HepG2 (cell line): ENCODE results near the gene ATP5F1E. TPM values are rescaled to one million over a fixed set of nuclear protein-coding genes. Genes with fewer than 3 reads are reported as not detected.

Experiments
- DNMT3B ChIP-seq: conservative IDR thresholded peaks from 2 replicates; pipeline ENCODE4 v1.6.1; 2016; ENCODE audit warnings: missing biosample characterization, control low read depth
- EEA1 ChIP-seq: sonication (generic); formaldehyde crosslinking; IDR thresholded peaks from 2 replicates; pipeline ENCODE4 v1.5.1; 2020; ENCODE audit warnings: mild to moderate bottlenecking, missing genetic modification reagents, borderline replicate concordance
- ERF ChIP-seq: IDR thresholded peaks from 2 replicates; pipeline ENCODE4 v1.6.1; 2018; ENCODE audit warnings: missing biosample characterization, missing genetic modification reagents
- ISL2 ChIP-seq: sonication (generic); formaldehyde crosslinking; IDR thresholded peaks from 2 replicates; pipeline ENCODE4 v1.5.0; 2020; ENCODE audit warnings: missing genetic modification reagents
- MEIS2 ChIP-seq: sonication (generic); formaldehyde crosslinking; IDR thresholded peaks from 2 replicates; pipeline ENCODE4 v1.9.0; 2021; ENCODE audit warnings: mild to moderate bottlenecking, missing genetic modification reagents
- MTA1 ChIP-seq: sonication (generic); formaldehyde crosslinking; IDR thresholded peaks from 2 replicates; pipeline ENCODE4 v1.4.0; 2020; ENCODE audit warnings: missing genetic modification reagents, mild to moderate bottlenecking, borderline replicate concordance
- NCOA2 ChIP-seq: sonication (generic); formaldehyde crosslinking; IDR thresholded peaks from 2 replicates; pipeline ENCODE4 v1.8.0; 2022; ENCODE audit warnings: inconsistent platforms
- NCOA5 ChIP-seq: sonication (generic); formaldehyde crosslinking; IDR thresholded peaks from 2 replicates; pipeline ENCODE4 v1.4.0; 2020; ENCODE audit warnings: missing genetic modification reagents
- NR2F1 ChIP-seq, 2 experiments: fragments of 450-650 bp in 1 of 2; formaldehyde crosslinking in 1 of 2; IDR thresholded peaks; 2 replicates each; pipeline versions ENCODE4 v1.5.0 to v1.6.1; 2016 to 2020; ENCODE audit warnings: mild to moderate bottlenecking in 1 of 2, missing compliant biosample characterization in 1 of 2, missing genetic modification reagents in 1 of 2, moderate library complexity in 1 of 2
- SMAD3 ChIP-seq: sonication (generic); formaldehyde crosslinking; IDR thresholded peaks from 2 replicates; pipeline ENCODE4 v1.4.0; 2020; ENCODE audit warnings: missing genetic modification reagents
- TBL1XR1 ChIP-seq: fragments of 150-350 bp; IDR thresholded peaks from 2 replicates; pipeline ENCODE4 v1.6.1; 2014; ENCODE audit warnings: borderline replicate concordance, low read length; ENCODE audit not compliant: partially characterized antibody
- ZFP37 ChIP-seq: sonication (generic); formaldehyde crosslinking; IDR thresholded peaks from 2 replicates; pipeline ENCODE4 v1.4.0; 2020; ENCODE audit warnings: missing genetic modification reagents, borderline replicate concordance
- ZNF34 ChIP-seq: sonication (generic); formaldehyde crosslinking; IDR thresholded peaks from 2 replicates; pipeline ENCODE4 v1.4.0; 2020; ENCODE audit warnings: mild to moderate bottlenecking, missing genetic modification reagents, borderline replicate concordance
- ZNF430 ChIP-seq: sonication (generic); formaldehyde crosslinking; IDR thresholded peaks from 2 replicates; pipeline ENCODE4 v1.9.0; 2021; ENCODE audit warnings: mild to moderate bottlenecking, missing genetic modification reagents
- ZNF468 ChIP-seq: sonication (generic); formaldehyde crosslinking; IDR thresholded peaks from 2 replicates; pipeline ENCODE4 v1.8.0; 2022; ENCODE audit warnings: mild to moderate bottlenecking, moderate library complexity, missing genetic modification reagents
- ZNF746 ChIP-seq: sonication (generic); formaldehyde crosslinking; IDR thresholded peaks from 2 replicates; pipeline ENCODE4 v1.8.0; 2022; ENCODE audit warnings: mild to moderate bottlenecking, missing genetic modification reagents
- ZNF83 ChIP-seq: sonication (generic); formaldehyde crosslinking; IDR thresholded peaks from 2 replicates; pipeline ENCODE4 v1.4.0; 2020; ENCODE audit warnings: missing genetic modification reagents, mild to moderate bottlenecking, borderline replicate concordance
- ZNF891 ChIP-seq: sonication (generic); formaldehyde crosslinking; IDR thresholded peaks from 2 replicates; pipeline ENCODE4 v1.5.0; 2020; ENCODE audit warnings: mild to moderate bottlenecking, missing genetic modification reagents
- polyA plus RNA-seq, 8 experiments: library from polyadenylated mRNA; depleted of rRNA in 3 of 8; stranded (reverse) in 7 of 8; unstranded in 1 of 8; fragments of >200 nt; fragmentation: Illumina TruSeq in 4 of 8; extraction: Trizol in 4 of 8; gene quantifications; 2 replicates each; pipeline versions ENCODE4 v1.2.1 to v1.2.3, GENCODE V29; 2011 to 2016; ENCODE audit warnings: low read depth in 4 of 8, missing spikeins in 1 of 8, mixed read lengths in 1 of 8; ENCODE audit not compliant: insufficient read depth in 1 of 8
- total RNA-seq, 5 experiments: library from RNA; depleted of rRNA; stranded (reverse); fragments of >200 nt; fragmentation: Illumina TruSeq; extraction: Trizol; gene quantifications; 2 replicates each; pipeline ENCODE4 v1.2.3, GENCODE V29; 2016; ENCODE audit warnings: low read depth in 1 of 5
- TF ChIP-seq, protein P1 (sequence below): sonication (generic); formaldehyde crosslinking; IDR thresholded peaks from 2 replicates; pipeline ENCODE4 v1.4.0; 2020; ENCODE audit warnings: missing genetic modification reagents
- TF ChIP-seq, protein P2 (sequence below): sonication (generic); formaldehyde crosslinking; IDR thresholded peaks from 2 replicates; pipeline ENCODE4 v1.8.1; 2023; ENCODE audit warnings: mild to moderate bottlenecking, missing genetic modification reagents
- TF ChIP-seq, protein P3 (sequence below): sonication (generic); formaldehyde crosslinking; IDR thresholded peaks from 2 replicates; pipeline ENCODE4 v1.4.0; 2020; ENCODE audit warnings: missing genetic modification reagents

The ATP5F1E gene
- total and polyA plus RNA-seq, 2 of the 13 experiments (the other 11 are each of a cell fraction or from before 2014, with no cell fraction given): 121 to 134 TPM

DNA sequence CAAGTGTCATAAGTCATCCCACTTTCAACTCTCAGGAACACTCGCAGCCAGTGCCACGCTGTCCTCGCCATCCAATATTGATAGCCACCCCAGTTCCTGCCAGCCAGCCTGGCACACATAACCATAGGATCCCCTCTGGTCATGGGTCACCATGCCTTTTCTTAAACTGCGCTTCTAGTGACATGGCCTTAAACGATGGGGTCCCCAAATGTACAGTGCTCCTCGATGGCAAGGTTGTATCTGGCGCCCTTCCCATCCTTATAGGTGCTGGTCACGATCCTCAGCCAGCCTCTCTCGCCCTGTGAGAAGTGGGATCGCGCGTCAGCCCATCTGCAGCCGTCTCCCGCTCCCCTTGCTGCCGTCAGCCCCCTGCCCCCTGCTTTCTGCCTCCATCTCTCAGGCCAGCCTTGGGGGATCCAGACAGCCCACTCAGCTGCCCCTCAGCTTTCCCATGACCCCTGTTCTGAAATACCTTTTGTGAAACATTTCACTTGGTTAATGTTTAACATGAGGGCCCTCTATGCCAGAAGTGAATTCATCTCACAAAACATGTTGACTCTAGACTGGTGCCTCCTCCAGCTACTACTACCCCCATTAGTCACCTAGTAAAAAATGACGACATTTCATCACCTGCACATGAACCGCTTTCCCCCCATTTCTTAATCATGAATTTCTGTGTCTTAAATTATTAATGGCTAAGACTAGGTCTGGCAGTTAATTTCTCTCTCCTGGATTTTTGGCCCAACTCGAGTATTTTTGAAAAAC, 36.5 kb downstream of the ATP5F1E start (continued):
- TF ChIP-seq, protein P1, sequence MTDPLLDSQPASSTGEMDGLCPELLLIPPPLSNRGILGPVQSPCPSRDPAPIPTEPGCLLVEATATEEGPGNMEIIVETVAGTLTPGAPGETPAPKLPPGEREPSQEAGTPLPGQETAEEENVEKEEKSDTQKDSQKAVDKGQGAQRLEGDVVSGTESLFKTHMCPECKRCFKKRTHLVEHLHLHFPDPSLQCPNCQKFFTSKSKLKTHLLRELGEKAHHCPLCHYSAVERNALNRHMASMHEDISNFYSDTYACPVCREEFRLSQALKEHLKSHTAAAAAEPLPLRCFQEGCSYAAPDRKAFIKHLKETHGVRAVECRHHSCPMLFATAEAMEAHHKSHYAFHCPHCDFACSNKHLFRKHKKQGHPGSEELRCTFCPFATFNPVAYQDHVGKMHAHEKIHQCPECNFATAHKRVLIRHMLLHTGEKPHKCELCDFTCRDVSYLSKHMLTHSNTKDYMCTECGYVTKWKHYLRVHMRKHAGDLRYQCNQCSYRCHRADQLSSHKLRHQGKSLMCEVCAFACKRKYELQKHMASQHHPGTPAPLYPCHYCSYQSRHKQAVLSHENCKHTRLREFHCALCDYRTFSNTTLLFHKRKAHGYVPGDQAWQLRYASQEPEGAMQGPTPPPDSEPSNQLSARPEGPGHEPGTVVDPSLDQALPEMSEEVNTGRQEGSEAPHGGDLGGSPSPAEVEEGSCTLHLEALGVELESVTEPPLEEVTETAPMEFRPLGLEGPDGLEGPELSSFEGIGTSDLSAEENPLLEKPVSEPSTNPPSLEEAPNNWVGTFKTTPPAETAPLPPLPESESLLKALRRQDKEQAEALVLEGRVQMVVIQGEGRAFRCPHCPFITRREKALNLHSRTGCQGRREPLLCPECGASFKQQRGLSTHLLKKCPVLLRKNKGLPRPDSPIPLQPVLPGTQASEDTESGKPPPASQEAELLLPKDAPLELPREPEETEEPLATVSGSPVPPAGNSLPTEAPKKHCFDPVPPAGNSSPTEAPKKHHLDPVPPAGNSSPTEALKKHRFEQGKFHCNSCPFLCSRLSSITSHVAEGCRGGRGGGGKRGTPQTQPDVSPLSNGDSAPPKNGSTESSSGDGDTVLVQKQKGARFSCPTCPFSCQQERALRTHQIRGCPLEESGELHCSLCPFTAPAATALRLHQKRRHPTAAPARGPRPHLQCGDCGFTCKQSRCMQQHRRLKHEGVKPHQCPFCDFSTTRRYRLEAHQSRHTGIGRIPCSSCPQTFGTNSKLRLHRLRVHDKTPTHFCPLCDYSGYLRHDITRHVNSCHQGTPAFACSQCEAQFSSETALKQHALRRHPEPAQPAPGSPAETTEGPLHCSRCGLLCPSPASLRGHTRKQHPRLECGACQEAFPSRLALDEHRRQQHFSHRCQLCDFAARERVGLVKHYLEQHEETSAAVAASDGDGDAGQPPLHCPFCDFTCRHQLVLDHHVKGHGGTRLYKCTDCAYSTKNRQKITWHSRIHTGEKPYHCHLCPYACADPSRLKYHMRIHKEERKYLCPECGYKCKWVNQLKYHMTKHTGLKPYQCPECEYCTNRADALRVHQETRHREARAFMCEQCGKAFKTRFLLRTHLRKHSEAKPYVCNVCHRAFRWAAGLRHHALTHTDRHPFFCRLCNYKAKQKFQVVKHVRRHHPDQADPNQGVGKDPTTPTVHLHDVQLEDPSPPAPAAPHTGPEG: no peak
- TF ChIP-seq ISL2 (CRISPR knock-in tag) (peak; percentile 69), ZNF34 (CRISPR knock-in tag) (no peak), ZNF891 (CRISPR knock-in tag) (no peak), ERF (CRISPR knock-in tag) (0 out of 2 replicates have a peak, but pooled peaks have one; percentile 26), NCOA2 (CRISPR knock-in tag) (peak; percentile 68), ZFP37 (no peak), ZNF430 (CRISPR knock-in tag) (0 out of 2 replicates have a peak, but pooled peaks have one; percentile 67), DNMT3B (0 out of 2 replicates have a peak, but pooled peaks have one; percentile 58), NCOA5 (CRISPR knock-in tag) (peak; percentile 75; the same call in 1 of the 2 replicates), TBL1XR1 (no peak), ZNF83 (CRISPR knock-in tag) (0 out of 2 replicates have a peak, but pooled peaks have one; percentile 60), ZNF746 (CRISPR knock-in tag) (no peak), NR2F1 (CRISPR knock-in tag; IDR thresholded peaks at IDR 0.05) (peak in 1 of 2 experiments; percentile 12; a peak in 1 of 4 replicates), EEA1 (0 out of 2 replicates have a peak, but pooled peaks have one; percentile 51), SMAD3 (CRISPR knock-in tag) (no peak), ZNF468 (CRISPR knock-in tag) (no peak), MTA1 (CRISPR knock-in tag) (peak; percentile 42; the same call in 1 of the 2 replicates), MEIS2 (CRISPR knock-in tag) (peak; percentile 58; the same call in 1 of the 2 replicates)
- TF ChIP-seq, protein P2, sequence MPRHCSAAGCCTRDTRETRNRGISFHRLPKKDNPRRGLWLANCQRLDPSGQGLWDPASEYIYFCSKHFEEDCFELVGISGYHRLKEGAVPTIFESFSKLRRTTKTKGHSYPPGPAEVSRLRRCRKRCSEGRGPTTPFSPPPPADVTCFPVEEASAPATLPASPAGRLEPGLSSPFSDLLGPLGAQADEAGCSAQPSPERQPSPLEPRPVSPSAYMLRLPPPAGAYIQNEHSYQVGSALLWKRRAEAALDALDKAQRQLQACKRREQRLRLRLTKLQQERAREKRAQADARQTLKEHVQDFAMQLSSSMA (CRISPR knock-in tag): 0 out of 2 replicates have a peak, but pooled peaks have one; percentile 28
- TF ChIP-seq, protein P3, sequence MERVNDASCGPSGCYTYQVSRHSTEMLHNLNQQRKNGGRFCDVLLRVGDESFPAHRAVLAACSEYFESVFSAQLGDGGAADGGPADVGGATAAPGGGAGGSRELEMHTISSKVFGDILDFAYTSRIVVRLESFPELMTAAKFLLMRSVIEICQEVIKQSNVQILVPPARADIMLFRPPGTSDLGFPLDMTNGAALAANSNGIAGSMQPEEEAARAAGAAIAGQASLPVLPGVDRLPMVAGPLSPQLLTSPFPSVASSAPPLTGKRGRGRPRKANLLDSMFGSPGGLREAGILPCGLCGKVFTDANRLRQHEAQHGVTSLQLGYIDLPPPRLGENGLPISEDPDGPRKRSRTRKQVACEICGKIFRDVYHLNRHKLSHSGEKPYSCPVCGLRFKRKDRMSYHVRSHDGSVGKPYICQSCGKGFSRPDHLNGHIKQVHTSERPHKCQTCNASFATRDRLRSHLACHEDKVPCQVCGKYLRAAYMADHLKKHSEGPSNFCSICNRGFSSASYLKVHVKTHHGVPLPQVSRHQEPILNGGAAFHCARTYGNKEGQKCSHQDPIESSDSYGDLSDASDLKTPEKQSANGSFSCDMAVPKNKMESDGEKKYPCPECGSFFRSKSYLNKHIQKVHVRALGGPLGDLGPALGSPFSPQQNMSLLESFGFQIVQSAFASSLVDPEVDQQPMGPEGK (CRISPR knock-in tag): peak; percentile 80
